Astrocyte of the spinal cord (primary cell): ENCODE results near the gene LRRC40.

Experiments used
- DNase-seq: peaks from one replicate; pipeline ENCODE4 v3.0.0; 2011; ENCODE audit warnings: low read depth, low spot score
- H3K4me3 ChIP-seq: 2 replicates; pipeline ENCODE4 v1.5.1; 2011; ENCODE audit warnings: low read depth, mild to moderate bottlenecking, low read length, moderate library complexity
- in situ Hi-C: cut with HindIII; loops from 2 replicates; pipeline ENCODE4 v1.10.0; 2017; ENCODE audit warnings: low sequenced_read_pairs
- TF ChIP-seq, protein P1 (sequence below): IDR thresholded peaks from 2 replicates; pipeline ENCODE4 v1.5.1; 2012; ENCODE audit warnings: low read depth, mild to moderate bottlenecking, low read length, inconsistent platforms

Gene LRRC40

DNA sequence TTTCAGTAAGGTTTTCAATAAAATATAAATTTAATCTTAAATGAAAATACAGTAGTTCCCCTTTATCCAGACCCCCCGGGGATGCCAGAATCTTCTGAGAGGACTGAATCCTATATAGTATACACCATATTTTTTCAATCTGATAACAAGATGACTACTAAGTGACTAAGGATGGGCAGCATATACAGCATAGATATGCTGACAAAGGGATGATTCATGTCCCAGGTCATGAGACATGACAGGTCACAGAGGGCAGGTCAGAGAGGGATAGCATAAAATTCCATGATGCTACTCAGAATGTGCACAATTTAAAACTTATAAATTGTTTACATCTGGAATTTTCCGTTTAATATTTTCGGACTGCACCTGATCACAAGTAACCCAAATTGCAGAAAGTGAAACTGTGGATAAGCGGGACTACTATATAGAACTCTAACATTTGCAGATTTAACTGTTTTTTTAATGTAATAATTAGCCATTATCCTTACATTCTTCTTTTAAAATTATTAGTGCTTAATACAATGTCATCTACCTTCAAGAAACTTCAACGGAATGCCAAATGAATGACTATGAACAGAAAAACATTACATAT lies 48.8 kb downstream of the LRRC40 start:
- DNase-seq: no peak
- in situ Hi-C loops: no loop called here
- no peak overlapping the region for H3K4me3 ChIP-seq
- TF ChIP-seq, protein P1, sequence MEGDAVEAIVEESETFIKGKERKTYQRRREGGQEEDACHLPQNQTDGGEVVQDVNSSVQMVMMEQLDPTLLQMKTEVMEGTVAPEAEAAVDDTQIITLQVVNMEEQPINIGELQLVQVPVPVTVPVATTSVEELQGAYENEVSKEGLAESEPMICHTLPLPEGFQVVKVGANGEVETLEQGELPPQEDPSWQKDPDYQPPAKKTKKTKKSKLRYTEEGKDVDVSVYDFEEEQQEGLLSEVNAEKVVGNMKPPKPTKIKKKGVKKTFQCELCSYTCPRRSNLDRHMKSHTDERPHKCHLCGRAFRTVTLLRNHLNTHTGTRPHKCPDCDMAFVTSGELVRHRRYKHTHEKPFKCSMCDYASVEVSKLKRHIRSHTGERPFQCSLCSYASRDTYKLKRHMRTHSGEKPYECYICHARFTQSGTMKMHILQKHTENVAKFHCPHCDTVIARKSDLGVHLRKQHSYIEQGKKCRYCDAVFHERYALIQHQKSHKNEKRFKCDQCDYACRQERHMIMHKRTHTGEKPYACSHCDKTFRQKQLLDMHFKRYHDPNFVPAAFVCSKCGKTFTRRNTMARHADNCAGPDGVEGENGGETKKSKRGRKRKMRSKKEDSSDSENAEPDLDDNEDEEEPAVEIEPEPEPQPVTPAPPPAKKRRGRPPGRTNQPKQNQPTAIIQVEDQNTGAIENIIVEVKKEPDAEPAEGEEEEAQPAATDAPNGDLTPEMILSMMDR: no peak

DNA sequence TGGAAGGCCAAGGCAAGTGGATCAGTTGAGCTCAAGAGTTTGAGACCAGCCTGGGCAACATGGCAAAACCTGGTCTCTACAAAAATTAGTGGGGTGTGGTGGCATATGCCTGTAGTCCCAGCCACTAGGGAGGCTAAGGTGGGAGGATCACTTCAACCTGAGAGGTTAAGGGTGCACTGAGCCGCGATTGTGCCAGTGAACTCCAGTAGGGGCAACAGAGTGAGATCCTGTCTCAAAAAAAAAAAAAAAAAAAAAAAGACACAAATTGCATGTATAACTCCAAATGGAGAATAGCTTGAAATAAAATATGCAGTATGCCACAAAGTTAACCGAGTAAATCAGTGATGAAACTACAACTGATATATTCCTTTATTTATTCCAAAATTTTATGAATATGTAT lies 51.6 kb downstream of the LRRC40 start:
- TF ChIP-seq, protein P1: no peak
- H3K4me3 ChIP-seq: no peak overlapping the region
- DNase-seq: no peak
- in situ Hi-C loops: no loop called here

DNA sequence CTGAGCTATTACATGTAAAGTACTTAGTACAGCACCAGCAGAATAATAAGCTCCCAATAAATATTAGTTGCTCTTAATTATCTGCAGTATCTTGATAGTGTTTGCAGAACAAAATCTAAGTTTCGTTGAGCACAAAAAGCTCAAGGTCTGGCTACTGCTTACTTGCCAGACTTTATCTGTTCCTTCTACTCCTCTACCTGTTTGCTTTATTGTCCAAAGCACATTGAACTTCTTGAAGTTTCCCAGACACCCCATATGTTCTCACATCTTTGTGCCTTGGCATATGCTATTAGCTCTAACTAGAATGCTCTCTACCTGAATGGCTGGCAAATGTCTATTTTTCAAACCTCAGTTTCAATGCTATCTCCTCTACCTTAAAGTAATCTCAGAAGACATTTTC lies 54.9 kb downstream of the LRRC40 start:
- H3K4me3 ChIP-seq: no peak overlapping the region
- TF ChIP-seq, protein P1: no peak
- in situ Hi-C loops: no loop called here
- DNase-seq: no peak

DNA sequence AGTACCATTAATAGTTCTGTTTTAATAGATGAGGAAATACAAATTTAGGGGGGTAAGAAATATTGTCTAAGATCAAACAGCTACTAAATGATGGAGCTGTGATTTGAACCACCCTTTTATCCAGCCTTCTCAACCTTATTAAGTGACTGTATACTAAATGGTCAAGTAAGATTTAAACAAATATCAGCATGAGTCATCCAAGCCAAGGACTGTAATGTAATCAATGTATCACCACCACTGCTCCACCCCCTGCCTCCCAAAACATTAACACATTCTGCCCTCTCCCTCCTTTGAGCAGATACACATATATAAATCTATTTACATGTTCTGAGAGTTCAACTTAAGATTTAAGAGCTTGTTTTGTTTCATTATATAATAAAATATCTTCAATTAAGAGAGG lies 58.9 kb downstream of the LRRC40 start:
- no peak overlapping the region for H3K4me3 ChIP-seq
- TF ChIP-seq, protein P1: no peak
- in situ Hi-C loops: no loop called here
- peak; percentile 25 for DNase-seq

DNA sequence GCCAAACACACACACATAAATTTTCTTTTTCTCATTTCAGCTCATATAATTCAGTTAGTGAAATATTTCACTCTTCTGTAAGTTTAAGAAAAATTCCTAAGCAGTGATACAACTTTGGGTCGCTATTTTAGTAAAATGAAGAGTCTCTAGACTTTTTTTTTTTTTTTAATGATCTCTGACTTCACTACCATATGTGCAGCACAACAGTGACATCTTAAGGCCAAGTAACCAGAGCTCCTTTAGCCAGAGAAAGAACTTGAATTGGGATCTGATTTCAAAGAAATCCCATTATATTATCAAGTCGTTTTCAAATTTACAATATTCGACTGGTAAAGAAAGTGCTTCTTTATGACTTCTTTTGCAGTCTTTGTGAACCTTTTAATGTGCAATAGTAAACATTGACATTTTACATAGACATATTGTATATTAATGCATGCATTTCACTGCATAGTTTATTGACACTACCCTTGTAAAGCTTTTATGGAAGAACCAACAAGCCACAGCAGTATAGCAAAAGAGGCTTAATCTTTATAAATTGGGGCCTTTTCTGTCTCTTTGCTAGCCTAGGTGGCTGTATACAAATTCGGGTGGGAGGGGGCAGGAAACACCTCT lies 62.2 kb downstream of the LRRC40 start:
- H3K4me3 ChIP-seq: no peak overlapping the region
- DNase-seq: peak; percentile 54
- in situ Hi-C loops: no loop called here
- TF ChIP-seq, protein P1: peak; percentile 45

DNA sequence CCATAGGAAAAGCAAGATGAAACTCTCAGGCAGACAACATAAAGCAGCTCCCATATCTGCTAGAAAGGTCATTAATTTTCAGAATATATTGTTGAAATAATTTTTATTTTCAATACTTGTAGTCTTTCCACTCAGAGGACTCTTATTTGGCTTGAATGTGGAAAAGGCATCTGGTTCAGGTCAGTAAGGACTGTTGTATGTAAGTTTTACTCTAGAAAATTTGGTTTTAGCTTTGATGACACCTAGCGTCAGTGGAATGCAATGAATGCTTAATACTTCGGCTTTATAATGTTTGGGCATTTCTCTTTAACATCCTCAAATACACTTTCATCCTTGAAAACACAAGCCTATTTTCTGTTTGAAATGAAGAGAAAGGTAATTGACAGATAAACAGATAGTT lies 63.3 kb downstream of the LRRC40 start:
- TF ChIP-seq, protein P1: peak; percentile 25
- in situ Hi-C loops: no loop called here
- H3K4me3 ChIP-seq: no peak overlapping the region
- peak; percentile 24 for DNase-seq
